Lower lobe of right lung (tissue), 2 donors: ENCODE data around the gene NCOA6. TPM values are rescaled to one million over a fixed set of nuclear protein-coding genes. Genes with fewer than 3 reads are reported as not detected.

ENCODE experiments used
- ATAC-seq, 2 donors: fragments of 200-7000 bp; cut with Tn5 transposase; one replicate each; pipeline ENCODE4 v1.9.1; 2020 to 2022; ENCODE audit warnings: mild to moderate bottlenecking in 2 of 2, moderate library complexity in 2 of 2
- DNase-seq: peaks from one replicate; pipeline ENCODE4 v3.0.0-alpha.2; 2020
- H3K27ac ChIP-seq: fragments of 200-600 bp; one replicate; pipeline ENCODE4 v1.8.0; 2022
- H3K27me3 ChIP-seq: fragments of 200-600 bp; one replicate; pipeline ENCODE4 v1.8.0; 2022; ENCODE audit warnings: low read depth
- H3K36me3 ChIP-seq: fragments of 200-600 bp; one replicate; pipeline ENCODE4 v1.8.0; 2022; ENCODE audit warnings: mild to moderate bottlenecking
- H3K4me1 ChIP-seq: fragments of 200-600 bp; one replicate; pipeline ENCODE4 v1.8.0; 2022
- H3K4me3 ChIP-seq: fragments of 200-600 bp; one replicate; pipeline ENCODE4 v1.8.0; 2022; ENCODE audit warnings: mild to moderate bottlenecking
- H3K9me3 ChIP-seq: fragments of 200-600 bp; one replicate; pipeline ENCODE4 v1.8.0; 2022
- CTCF ChIP-seq: fragments of 200-600 bp; IDR thresholded peaks from one replicate; pipeline ENCODE4 v1.8.0; 2022; ENCODE audit warnings: antibody characterized with exemption, mild to moderate bottlenecking
- intact Hi-C: fragments of 100-400 bp; cut with DNase I; formaldehyde crosslinking; loops from one replicate; pipeline ENCODE4 v1.11.0; 2022
- long read RNA-seq: library from polyadenylated mRNA; unstranded; transcript quantifications from one replicate; pipeline ENCODE4 v2.0.0, GENCODE V29; 2021
- total RNA-seq: library from RNA; stranded (reverse); fragmentation: NEBNext Ultra II Directional; extraction: Animal tissue kit (Norgen Biotek cat#: 25700); gene quantifications from one replicate; pipeline ENCODE4 v1.2.1, GENCODE V29; 2021
- donor health status: DM: no; HTN: yes; CAD: no; lungs with severe emphysema.

The NCOA6 gene
- total RNA-seq = 27.1 TPM
- long read RNA-seq, partial matches to known transcripts = 15 of 34 reads
- long read RNA-seq, other reads (novel, unspliced or antisense) = 19 of 34 reads

DNA sequence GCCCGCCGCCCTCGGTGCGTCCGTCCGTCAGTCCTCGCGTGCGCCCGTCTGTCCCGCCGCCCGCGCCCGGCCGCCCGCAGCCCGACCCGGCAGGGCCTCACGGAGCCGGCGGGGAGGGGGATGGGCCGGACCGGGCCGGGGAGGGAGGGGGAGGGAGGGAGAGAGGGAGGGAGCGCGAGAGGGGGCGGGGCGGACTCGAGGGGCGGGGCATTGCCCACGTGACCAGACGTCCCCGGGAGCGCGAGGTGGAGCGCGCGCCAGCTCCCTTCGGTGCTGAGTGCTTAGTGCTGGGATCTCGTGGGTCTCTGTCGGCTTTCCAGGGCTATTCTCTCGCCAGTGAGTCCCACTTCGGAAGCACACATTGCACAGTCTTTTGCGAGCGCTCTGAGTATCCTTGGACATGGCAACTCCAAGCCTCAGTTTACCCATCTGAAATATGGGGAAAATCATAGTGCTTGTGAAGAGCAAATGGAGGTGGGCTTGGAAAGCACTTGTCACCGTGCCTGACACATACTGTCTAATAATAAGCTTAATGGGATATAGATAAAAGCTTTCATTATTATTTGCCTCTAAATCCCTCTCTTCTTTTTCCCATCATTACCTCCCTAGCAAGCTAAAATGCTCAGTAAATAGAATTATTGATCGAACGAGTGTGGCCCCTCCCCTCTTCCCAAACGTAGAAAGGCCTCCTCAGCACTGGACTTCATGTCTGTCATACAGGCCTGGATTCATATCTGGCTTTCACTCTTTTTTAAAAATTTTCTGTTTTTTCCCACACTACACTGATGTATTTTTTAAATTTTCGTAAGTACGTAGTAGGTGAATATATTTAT is at the start of gene NCOA6:
NCOA6 (minus strand) TSS at position 122 of the 833 bp plus-strand sequence. CDS start 43,296 bp downstream, outside the sequence.
- no peaks in the 10 kb centered on the region for H3K36me3 ChIP-seq
- H3K9me3 ChIP-seq = no peaks in the 10 kb centered on the region
- H3K27ac ChIP-seq = peak within 1 kb of the TSS; percentile 87
- peak; percentile 91 for DNase-seq
- peaks cover 39% of the 10 kb centered on the region for H3K4me1 ChIP-seq
- ATAC-seq = peak; percentile 88 to 93
- no peaks in the 10 kb centered on the region for H3K27me3 ChIP-seq
- peak within 1 kb of the TSS; percentile 85 for H3K4me3 ChIP-seq
- intact Hi-C loops = no loop called here
- TF ChIP-seq CTCF = no peak

- Histone ChIP-seq H3K4me1 (peaks cover 56% of the 10 kb centered on the region), H3K4me3 (no peak overlapping the region), H3K9me3 (no peaks in the 10 kb centered on the region), H3K27me3 (no peaks in the 10 kb centered on the region), H3K36me3 (no peaks in the 10 kb centered on the region), H3K27ac (peak overlapping the region; percentile 79)
- peak; percentile 87 for TF ChIP-seq CTCF
- DNase-seq = peak; percentile 70
- intact Hi-C loops = no loop called here
- peak; percentile 65 to 68 for ATAC-seq
These were observed 48.7 kb upstream of the NCOA6 start for GRCh38 chr20:34874094-34874654.

- ATAC-seq (no peak), DNase-seq (no peak)
- Histone ChIP-seq H3K27ac (no peak overlapping the region), H3K36me3 (no peaks in the 10 kb centered on the region), H3K4me3 (peak overlapping the region; percentile 75), H3K27me3 (no peaks in the 10 kb centered on the region), H3K9me3 (no peaks in the 10 kb centered on the region), H3K4me1 (peaks cover 56% of the 10 kb centered on the region)
- TF ChIP-seq CTCF = no peak
- intact Hi-C loops = no loop called here
These were observed 48.2 kb upstream of the NCOA6 start for GRCh38 chr20:34873583-34874093.

DNA sequence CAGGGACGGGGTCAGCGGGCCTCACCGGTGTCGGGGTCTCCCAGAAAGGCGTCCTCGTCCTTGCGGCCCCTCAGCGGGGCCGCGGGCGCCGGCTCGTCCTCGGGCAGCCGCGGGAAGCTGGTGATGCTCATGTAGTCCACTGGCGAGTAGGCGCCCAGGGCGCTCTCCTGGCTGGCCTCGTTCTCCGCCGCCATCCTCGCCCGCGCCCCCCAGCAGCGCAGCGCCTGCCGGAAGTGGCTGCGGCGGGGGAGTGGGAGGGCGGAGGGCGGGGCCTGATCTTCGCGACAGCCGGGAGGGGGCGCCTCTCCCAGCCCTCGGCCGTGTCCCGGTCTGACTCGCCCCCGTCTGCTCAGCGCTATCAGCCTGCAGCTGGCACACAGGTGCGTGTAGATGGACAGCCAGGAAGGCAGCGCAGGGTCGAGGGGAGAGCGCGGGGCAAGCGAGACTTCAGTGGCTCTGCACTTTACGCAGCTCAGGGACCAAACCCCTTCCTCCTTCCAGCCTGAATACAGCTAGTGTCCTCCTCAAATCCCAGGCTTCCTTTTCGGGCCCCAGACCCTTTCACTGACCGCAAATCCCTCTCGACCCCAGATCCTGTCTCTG is 47.3 kb upstream of the NCOA6 start, which contains the start of gene GGT7:
GGT7 (minus strand) TSS at position 235 of the 603 bp plus-strand sequence; CDS start at position 194, 41 bp downstream.
- intact Hi-C loops = no loop called here

More for the DNA sequence above, 47.3 kb upstream of the NCOA6 start, which contains the start of gene GGT7:
- peak; percentile 89 for DNase-seq
- no peaks in the 10 kb centered on the region for H3K36me3 ChIP-seq
- peak; percentile 72 to 74 for ATAC-seq
- TF ChIP-seq CTCF = peak; percentile 77
- H3K27me3 ChIP-seq = no peaks in the 10 kb centered on the region
- peak within 1 kb of the TSS; percentile 75 for H3K27ac ChIP-seq
- H3K4me3 ChIP-seq = peak within 1 kb of the TSS; percentile 75
- H3K4me1 ChIP-seq = peaks cover 46% of the 10 kb centered on the region
- no peaks in the 10 kb centered on the region for H3K9me3 ChIP-seq
